AG09309 (cell line): ENCODE results near the gene FEN1.

Source experiments
- DNase-seq: peaks from one replicate; pipeline ENCODE4 v3.0.0-alpha.2; 2010; ENCODE audit warnings: low read depth
- H3K4me3 ChIP-seq: 2 replicates; pipeline ENCODE4 v1.5.1; 2011; ENCODE audit warnings: mild to moderate bottlenecking, low read depth, low read length, moderate library complexity; ENCODE audit not compliant: control insufficient read depth
- TF ChIP-seq, protein P1 (sequence below): IDR thresholded peaks from 2 replicates; pipeline ENCODE4 v1.5.1; 2011; ENCODE audit warnings: mild to moderate bottlenecking, low read depth, low read length, inconsistent platforms; ENCODE audit not compliant: insufficient read depth, control insufficient read depth; ENCODE audit errors: missing control alignments

Gene FEN1

GRCh38 chr11:61814247-61814957 lies 21.7 kb downstream of the FEN1 start:
- H3K4me3 ChIP-seq = peak overlapping the region; percentile 67
- DNase-seq = no peak
- TF ChIP-seq, protein P1, sequence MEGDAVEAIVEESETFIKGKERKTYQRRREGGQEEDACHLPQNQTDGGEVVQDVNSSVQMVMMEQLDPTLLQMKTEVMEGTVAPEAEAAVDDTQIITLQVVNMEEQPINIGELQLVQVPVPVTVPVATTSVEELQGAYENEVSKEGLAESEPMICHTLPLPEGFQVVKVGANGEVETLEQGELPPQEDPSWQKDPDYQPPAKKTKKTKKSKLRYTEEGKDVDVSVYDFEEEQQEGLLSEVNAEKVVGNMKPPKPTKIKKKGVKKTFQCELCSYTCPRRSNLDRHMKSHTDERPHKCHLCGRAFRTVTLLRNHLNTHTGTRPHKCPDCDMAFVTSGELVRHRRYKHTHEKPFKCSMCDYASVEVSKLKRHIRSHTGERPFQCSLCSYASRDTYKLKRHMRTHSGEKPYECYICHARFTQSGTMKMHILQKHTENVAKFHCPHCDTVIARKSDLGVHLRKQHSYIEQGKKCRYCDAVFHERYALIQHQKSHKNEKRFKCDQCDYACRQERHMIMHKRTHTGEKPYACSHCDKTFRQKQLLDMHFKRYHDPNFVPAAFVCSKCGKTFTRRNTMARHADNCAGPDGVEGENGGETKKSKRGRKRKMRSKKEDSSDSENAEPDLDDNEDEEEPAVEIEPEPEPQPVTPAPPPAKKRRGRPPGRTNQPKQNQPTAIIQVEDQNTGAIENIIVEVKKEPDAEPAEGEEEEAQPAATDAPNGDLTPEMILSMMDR = no peak

- peak overlapping the region; percentile 67 for H3K4me3 ChIP-seq
- TF ChIP-seq, protein P1 = no peak
- peak; percentile 71 for DNase-seq
Measured at GRCh38 chr11:61814958-61815789, 22.5 kb downstream of the FEN1 start.

GRCh38 chr11:61815790-61816735 lies 23.4 kb downstream of the FEN1 start:
- DNase-seq = no peak
- TF ChIP-seq, protein P1 = no peak
- peak overlapping the region; percentile 67 for H3K4me3 ChIP-seq

- DNase-seq = peak; percentile 66
- peak within 1 kb of the TSS; percentile 67 for H3K4me3 ChIP-seq
- TF ChIP-seq, protein P1 = peak; percentile 63
Measured at GRCh38 chr11:61816736-61817455, 24.2 kb downstream of the FEN1 start, which contains the start of gene FADS1. TSS of gene FADS1 (minus strand) at chr11:61817003. CDS start at chr11:61816929, 74 bp downstream.

DNA sequence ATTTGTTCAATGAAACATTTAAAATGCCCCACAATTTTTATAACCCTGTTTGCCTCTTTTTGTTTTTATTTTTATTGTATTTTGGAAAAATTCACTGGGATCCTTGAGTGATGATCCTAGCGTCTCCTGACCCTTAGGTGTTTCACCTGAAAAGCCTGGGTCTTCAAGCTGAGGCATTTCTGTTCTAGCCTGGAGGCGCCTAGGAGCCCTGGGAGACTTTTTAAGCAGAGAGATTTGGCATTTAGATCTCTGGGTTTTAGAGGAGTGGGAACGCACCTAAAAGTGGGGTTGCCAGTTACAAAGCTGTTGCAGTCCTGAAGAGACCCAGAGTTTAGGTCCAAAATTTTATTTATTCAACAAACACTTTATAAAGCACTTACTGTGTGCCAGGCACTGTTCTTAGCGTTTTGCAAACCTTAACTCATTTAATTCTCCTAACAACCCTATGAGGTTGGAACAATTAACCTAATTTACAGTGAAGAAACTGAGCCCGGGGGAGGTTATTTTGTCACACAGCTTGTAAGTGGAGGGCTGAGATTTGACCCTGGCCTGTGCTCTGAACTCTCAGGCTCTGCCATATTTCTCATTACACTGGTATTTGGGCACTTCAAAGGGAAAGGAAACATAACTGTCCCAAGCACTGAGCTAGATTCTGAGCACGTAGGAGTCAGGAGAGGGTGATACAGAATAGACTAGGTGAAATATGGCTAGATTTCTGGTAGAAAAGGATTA lies 24.9 kb downstream of the FEN1 start:
- TF ChIP-seq, protein P1 = no peak
- DNase-seq = no peak
- peak overlapping the region; percentile 67 for H3K4me3 ChIP-seq
